NCI-H526 (cell line): ENCODE results near the gene GIPC2.
"Not testable (repeated sequence)": the region's sequence is repeated elsewhere in the genome, so short reads cannot be mapped to it uniquely, and the experiment has no call there.

Source experiments
- DNase-seq, 2 experiments: peaks; one replicate each; lab custom pipeline; 2025; lab: John Stamatoyannopoulos, UW

The GIPC2 gene

GRCh38 chr1:78036450-78036849 is 9.3 kb upstream of the GIPC2 start:
- DNase-seq: no peak

GRCh38 chr1:78038071-78038470 is 7.7 kb upstream of the GIPC2 start:
- DNase-seq: peak; percentile 76 to 91

- DNase-seq: peak; percentile 86 to 93
Measured at GRCh38 chr1:78038491-78038939, 7.3 kb upstream of the GIPC2 start.

GRCh38 chr1:78040484-78041089 is 5.2 kb upstream of the GIPC2 start:
- no peak for DNase-seq

GRCh38 chr1:78043436-78043835 is 2.3 kb upstream of the GIPC2 start:
- DNase-seq: no peak

- no peak for DNase-seq
Measured at GRCh38 chr1:78044796-78045562, 787 bp upstream of the GIPC2 start.

- DNase-seq: no peak
Measured at GRCh38 chr1:78045563-78045925, 222 bp upstream of the GIPC2 start.

- no peak for DNase-seq
Measured at GRCh38 chr1:78047106-78047505, 1.3 kb downstream of the GIPC2 start.

- no peak for DNase-seq
Measured at GRCh38 chr1:78047631-78048030, 1.9 kb downstream of the GIPC2 start.

- no peak for DNase-seq
Measured at GRCh38 chr1:78048446-78048845, 2.7 kb downstream of the GIPC2 start.

- DNase-seq: no peak
Measured at GRCh38 chr1:78049396-78049795, 3.6 kb downstream of the GIPC2 start.

- DNase-seq: no peak
Measured at GRCh38 chr1:78051005-78051404, 5.2 kb downstream of the GIPC2 start.

GRCh38 chr1:78052685-78053405 is 7.1 kb downstream of the GIPC2 start:
- no peak for DNase-seq

- no peak for DNase-seq
Measured at GRCh38 chr1:78053498-78053897, 7.7 kb downstream of the GIPC2 start.

- DNase-seq: no peak
Measured at GRCh38 chr1:78054559-78054958, 8.8 kb downstream of the GIPC2 start.

- DNase-seq: no peak
Measured at GRCh38 chr1:78054972-78055371, 9.2 kb downstream of the GIPC2 start.

- DNase-seq: no peak
Measured at GRCh38 chr1:78055565-78056132, 9.9 kb downstream of the GIPC2 start.

- DNase-seq: no peak
Measured at GRCh38 chr1:78058670-78059069, 12.9 kb downstream of the GIPC2 start.

GRCh38 chr1:78060857-78061563 is 15.2 kb downstream of the GIPC2 start:
- DNase-seq: no peak

- no peak for DNase-seq
Measured at GRCh38 chr1:78061825-78062523, 16.2 kb downstream of the GIPC2 start.

- DNase-seq: not testable (repeated sequence)
Measured at GRCh38 chr1:78064886-78065285, 19.1 kb downstream of the GIPC2 start.
